GM10847 (cell line): ENCODE data around the gene ADCY5.

ENCODE experiments used
- POLR2A ChIP-seq: IDR thresholded peaks from 2 replicates; pipeline ENCODE4 v1.6.1; 2011; ENCODE audit not compliant: insufficient read length; ENCODE audit errors: extremely low read depth

ADCY5 gene

GRCh38 chr3:123406598-123406997 is 42.3 kb downstream of the ADCY5 start:
- no peak for TF ChIP-seq POLR2A

GRCh38 chr3:123405936-123406510 is 42.9 kb downstream of the ADCY5 start:
- TF ChIP-seq POLR2A, result no peak

GRCh38 chr3:123405021-123405420 is 43.9 kb downstream of the ADCY5 start:
- no peak for TF ChIP-seq POLR2A

GRCh38 chr3:123404391-123404790 is 44.5 kb downstream of the ADCY5 start:
- no peak for TF ChIP-seq POLR2A

- TF ChIP-seq POLR2A, result no peak
Observed at GRCh38 chr3:123401836-123402530, 46.9 kb downstream of the ADCY5 start.

GRCh38 chr3:123400169-123400568 is 48.7 kb downstream of the ADCY5 start:
- no peak for TF ChIP-seq POLR2A

- no peak for TF ChIP-seq POLR2A
Observed at GRCh38 chr3:123399653-123400052, 49.2 kb downstream of the ADCY5 start.

GRCh38 chr3:123397921-123398785 is 50.7 kb downstream of the ADCY5 start:
- TF ChIP-seq POLR2A, result no peak

GRCh38 chr3:123397050-123397590 is 51.8 kb downstream of the ADCY5 start:
- TF ChIP-seq POLR2A, result no peak

GRCh38 chr3:123396171-123397049 is 52.5 kb downstream of the ADCY5 start:
- no peak for TF ChIP-seq POLR2A

- TF ChIP-seq POLR2A, result no peak
Observed at GRCh38 chr3:123395235-123395634, 53.7 kb downstream of the ADCY5 start.

GRCh38 chr3:123394391-123395020 is 54.4 kb downstream of the ADCY5 start:
- TF ChIP-seq POLR2A, result no peak

GRCh38 chr3:123392871-123393620 is 55.8 kb downstream of the ADCY5 start:
- TF ChIP-seq POLR2A, result no peak

- no peak for TF ChIP-seq POLR2A
Observed at GRCh38 chr3:123392368-123392767, 56.5 kb downstream of the ADCY5 start.
